ENCODE measurements around the gene FLRT3. TPM values are rescaled to one million over a fixed set of nuclear protein-coding genes. Genes with fewer than 3 reads are reported as not detected.

FLRT3 gene
- total and polyA plus RNA-seq, 10 of the 15 experiments (the other 5 are each of a cell fraction or from before 2014, with no cell fraction given) = 0.06 to 1.9 (median 0.29) TPM

DNA sequence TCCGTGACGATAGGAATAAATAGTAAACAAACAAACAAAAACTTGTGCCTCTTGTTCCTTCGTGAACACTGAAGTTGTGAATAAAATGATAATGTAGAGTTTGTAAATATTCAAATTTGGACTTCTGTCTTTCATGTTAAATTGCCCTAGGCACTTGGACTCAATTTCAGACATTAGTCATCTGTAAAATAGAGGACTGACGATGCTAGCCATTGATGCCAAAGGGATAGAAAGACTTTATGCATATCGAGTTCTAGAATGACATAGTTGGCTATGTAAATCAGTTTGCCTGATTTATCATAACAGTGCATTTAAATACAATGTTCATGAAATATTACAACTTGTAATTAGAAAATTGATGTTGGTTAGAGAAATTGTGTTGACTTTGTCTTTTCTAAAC lies 45.9 kb upstream of the FLRT3 start:
- no TSS peak for BruUV-seq (replicated peaks)
- H3K9ac ChIP-seq (ENCODE audit: control insufficient read depth, insufficient read depth, low read length) = no peak overlapping the region
- H3K27me3 ChIP-seq (replicated peaks in 1 of 2; ENCODE audit: control insufficient read depth in 2 of 2, insufficient read depth in 2 of 2, low read length in 1 of 2) = no peaks in the 10 kb centered on the region
- H3K9me3 ChIP-seq (replicated peaks; ENCODE audit: control insufficient read depth, insufficient read depth, low read length) = no peaks in the 10 kb centered on the region
- in situ Hi-C loops (cut with MboI) = no loop called here
- RAD21 ChIA-PET (ENCODE audit: unreplicated experiment) = no interaction called here
- SMC1A ChIA-PET (ENCODE audit: uncharacterized antibody, unreplicated experiment) = no interaction called here
- POLR2A ChIA-PET = interaction anchor here (0.7 kb wide), 1 partner anchor 1546 kb away, joined by 3 read pairs; no protein-coding TSS in a partner anchor
- no peak overlapping the region for H2AFZ ChIP-seq (ENCODE audit: control insufficient read depth, low read depth, low read length)
- FAIRE-seq = peak; percentile 65
- no peaks in the 10 kb centered on the region for H3K79me2 ChIP-seq (ENCODE audit: control insufficient read depth, insufficient read depth, low read length)
- H3K4me3 ChIP-seq = no peak overlapping the region
- intact Hi-C loops (cut with micrococcal nuclease; ENCODE audit: unreplicated experiment) = no loop called here
- DNase-seq (ENCODE audit: low read depth, low spot score) = no peak
- CTCF ChIA-PET = no interaction called here
- H3K36me3 ChIP-seq (ENCODE audit: control insufficient read depth in 2 of 2, insufficient read depth in 2 of 2, low read length in 1 of 2) = no peaks in the 10 kb centered on the region
- H3K4me1 ChIP-seq (ENCODE audit: control insufficient read depth, insufficient read depth, low read length) = no peaks in the 10 kb centered on the region
- H3K4me2 ChIP-seq (ENCODE audit: control insufficient read depth, insufficient read depth) = no peak overlapping the region
- 14% methylated on average over 5 of the region's 5 CpGs for WGBS (ENCODE audit: insufficient coverage, insufficient replicate concordance, low lambda C conversion rate, missing lambda C conversion rate)
- no peaks in the 10 kb centered on the region for H4K20me1 ChIP-seq (ENCODE audit: control insufficient read depth, insufficient read depth)
- H3K27ac ChIP-seq (ENCODE audit: control insufficient read depth, insufficient read depth) = no peak overlapping the region
- ATAC-seq = no peak
- TF ChIP-seq RB1 (IDR thresholded peaks at IDR 0.05; ENCODE audit: borderline replicate concordance) = no peak
- no peak for TF ChIP-seq TCF7 (IDR thresholded peaks at IDR 0.05; ENCODE audit: borderline replicate concordance)
- no peak for TF ChIP-seq GABPA (IDR thresholded peaks at IDR 0.05; ENCODE audit: low read depth)
- TF ChIP-seq ZNF24 (IDR thresholded peaks at IDR 0.05) = no peak
- TF ChIP-seq, protein P1, sequence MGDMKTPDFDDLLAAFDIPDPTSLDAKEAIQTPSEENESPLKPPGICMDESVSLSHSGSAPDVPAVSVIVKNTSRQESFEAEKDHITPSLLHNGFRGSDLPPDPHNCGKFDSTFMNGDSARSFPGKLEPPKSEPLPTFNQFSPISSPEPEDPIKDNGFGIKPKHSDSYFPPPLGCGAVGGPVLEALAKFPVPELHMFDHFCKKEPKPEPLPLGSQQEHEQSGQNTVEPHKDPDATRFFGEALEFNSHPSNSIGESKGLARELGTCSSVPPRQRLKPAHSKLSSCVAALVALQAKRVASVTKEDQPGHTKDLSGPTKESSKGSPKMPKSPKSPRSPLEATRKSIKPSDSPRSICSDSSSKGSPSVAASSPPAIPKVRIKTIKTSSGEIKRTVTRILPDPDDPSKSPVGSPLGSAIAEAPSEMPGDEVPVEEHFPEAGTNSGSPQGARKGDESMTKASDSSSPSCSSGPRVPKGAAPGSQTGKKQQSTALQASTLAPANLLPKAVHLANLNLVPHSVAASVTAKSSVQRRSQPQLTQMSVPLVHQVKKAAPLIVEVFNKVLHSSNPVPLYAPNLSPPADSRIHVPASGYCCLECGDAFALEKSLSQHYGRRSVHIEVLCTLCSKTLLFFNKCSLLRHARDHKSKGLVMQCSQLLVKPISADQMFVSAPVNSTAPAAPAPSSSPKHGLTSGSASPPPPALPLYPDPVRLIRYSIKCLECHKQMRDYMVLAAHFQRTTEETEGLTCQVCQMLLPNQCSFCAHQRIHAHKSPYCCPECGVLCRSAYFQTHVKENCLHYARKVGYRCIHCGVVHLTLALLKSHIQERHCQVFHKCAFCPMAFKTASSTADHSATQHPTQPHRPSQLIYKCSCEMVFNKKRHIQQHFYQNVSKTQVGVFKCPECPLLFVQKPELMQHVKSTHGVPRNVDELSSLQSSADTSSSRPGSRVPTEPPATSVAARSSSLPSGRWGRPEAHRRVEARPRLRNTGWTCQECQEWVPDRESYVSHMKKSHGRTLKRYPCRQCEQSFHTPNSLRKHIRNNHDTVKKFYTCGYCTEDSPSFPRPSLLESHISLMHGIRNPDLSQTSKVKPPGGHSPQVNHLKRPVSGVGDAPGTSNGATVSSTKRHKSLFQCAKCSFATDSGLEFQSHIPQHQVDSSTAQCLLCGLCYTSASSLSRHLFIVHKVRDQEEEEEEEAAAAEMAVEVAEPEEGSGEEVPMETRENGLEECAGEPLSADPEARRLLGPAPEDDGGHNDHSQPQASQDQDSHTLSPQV (IDR thresholded peaks at IDR 0.05) = no peak
- TF ChIP-seq, protein P2, sequence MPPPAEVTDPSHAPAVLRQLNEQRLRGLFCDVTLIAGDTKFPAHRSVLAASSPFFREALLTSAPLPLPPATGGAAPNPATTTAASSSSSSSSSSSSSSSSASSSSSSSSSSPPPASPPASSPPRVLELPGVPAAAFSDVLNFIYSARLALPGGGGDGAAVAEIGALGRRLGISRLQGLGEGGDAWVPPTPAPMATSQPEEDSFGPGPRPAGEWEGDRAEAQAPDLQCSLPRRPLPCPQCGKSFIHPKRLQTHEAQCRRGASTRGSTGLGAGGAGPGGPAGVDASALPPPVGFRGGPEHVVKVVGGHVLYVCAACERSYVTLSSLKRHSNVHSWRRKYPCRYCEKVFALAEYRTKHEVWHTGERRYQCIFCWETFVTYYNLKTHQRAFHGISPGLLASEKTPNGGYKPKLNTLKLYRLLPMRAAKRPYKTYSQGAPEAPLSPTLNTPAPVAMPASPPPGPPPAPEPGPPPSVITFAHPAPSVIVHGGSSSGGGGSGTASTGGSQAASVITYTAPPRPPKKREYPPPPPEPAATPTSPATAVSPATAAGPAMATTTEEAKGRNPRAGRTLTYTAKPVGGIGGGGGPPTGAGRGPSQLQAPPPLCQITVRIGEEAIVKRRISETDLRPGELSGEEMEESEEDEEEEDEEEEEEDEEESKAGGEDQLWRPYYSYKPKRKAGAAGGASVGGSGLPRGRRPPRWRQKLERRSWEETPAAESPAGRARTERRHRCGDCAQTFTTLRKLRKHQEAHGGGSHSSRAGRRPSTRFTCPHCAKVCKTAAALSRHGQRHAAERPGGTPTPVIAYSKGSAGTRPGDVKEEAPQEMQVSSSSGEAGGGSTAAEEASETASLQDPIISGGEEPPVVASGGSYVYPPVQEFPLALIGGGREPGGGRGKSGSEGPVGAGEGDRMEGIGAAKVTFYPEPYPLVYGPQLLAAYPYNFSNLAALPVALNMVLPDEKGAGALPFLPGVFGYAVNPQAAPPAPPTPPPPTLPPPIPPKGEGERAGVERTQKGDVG (CRISPR knock-in tag; IDR thresholded peaks at IDR 0.05) = no peak
- no peak for TF ChIP-seq RELA (IDR thresholded peaks at IDR 0.05; ENCODE audit: borderline replicate concordance, partially characterized antibody)
- no peak for TF ChIP-seq ZZZ3 (IDR thresholded peaks at IDR 0.05; ENCODE audit: control insufficient read depth, insufficient read length, low read depth)
- TF ChIP-seq SP1 (IDR thresholded peaks at IDR 0.05; ENCODE audit: low read depth, low read length) = no peak
- TF ChIP-seq HCFC1 (IDR thresholded peaks at IDR 0.05; ENCODE audit: low read length) = no peak
- no peak for TF ChIP-seq ZNF622 (IDR thresholded peaks at IDR 0.05)
- no peak for TF ChIP-seq PAX5 (IDR thresholded peaks at IDR 0.05; ENCODE audit: borderline replicate concordance, low read depth, low read length)
- TF ChIP-seq, protein P3, sequence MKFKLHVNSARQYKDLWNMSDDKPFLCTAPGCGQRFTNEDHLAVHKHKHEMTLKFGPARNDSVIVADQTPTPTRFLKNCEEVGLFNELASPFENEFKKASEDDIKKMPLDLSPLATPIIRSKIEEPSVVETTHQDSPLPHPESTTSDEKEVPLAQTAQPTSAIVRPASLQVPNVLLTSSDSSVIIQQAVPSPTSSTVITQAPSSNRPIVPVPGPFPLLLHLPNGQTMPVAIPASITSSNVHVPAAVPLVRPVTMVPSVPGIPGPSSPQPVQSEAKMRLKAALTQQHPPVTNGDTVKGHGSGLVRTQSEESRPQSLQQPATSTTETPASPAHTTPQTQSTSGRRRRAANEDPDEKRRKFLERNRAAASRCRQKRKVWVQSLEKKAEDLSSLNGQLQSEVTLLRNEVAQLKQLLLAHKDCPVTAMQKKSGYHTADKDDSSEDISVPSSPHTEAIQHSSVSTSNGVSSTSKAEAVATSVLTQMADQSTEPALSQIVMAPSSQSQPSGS (IDR thresholded peaks at IDR 0.05; ENCODE audit: low read length) = no peak
- TF ChIP-seq SREBF2 (IDR thresholded peaks at IDR 0.05; ENCODE audit: low read length) = no peak
- no peak for TF ChIP-seq MTA3 (IDR thresholded peaks at IDR 0.05; ENCODE audit: borderline replicate concordance, low read length)
- TF ChIP-seq, protein P4, sequence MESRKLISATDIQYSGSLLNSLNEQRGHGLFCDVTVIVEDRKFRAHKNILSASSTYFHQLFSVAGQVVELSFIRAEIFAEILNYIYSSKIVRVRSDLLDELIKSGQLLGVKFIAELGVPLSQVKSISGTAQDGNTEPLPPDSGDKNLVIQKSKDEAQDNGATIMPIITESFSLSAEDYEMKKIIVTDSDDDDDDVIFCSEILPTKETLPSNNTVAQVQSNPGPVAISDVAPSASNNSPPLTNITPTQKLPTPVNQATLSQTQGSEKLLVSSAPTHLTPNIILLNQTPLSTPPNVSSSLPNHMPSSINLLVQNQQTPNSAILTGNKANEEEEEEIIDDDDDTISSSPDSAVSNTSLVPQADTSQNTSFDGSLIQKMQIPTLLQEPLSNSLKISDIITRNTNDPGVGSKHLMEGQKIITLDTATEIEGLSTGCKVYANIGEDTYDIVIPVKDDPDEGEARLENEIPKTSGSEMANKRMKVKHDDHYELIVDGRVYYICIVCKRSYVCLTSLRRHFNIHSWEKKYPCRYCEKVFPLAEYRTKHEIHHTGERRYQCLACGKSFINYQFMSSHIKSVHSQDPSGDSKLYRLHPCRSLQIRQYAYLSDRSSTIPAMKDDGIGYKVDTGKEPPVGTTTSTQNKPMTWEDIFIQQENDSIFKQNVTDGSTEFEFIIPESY (IDR thresholded peaks at IDR 0.05) = no peak

All from GM12878 (cell line).